H9 (cell line): Measurements from ENCODE around the gene ZNF362. TPM values are rescaled to one million over a fixed set of nuclear protein-coding genes. Genes with fewer than 3 reads are reported as not detected.

Experiments used
- DNase-seq: peaks from one replicate; pipeline ENCODE4 v3.0.0-alpha.2; 2017
- H2AFZ ChIP-seq: one replicate; pipeline ENCODE4 v1.6.1; 2013; ENCODE audit warnings: mild to moderate bottlenecking, low read length, control low read depth, moderate library complexity
- H2AK5ac ChIP-seq: 2 replicates; pipeline ENCODE4 v1.6.1; 2013; ENCODE audit warnings: low read length, control low read depth, mixed read lengths; ENCODE audit not compliant: insufficient read length
- H2BK120ac ChIP-seq: one replicate; pipeline ENCODE4 v1.6.1; 2013; ENCODE audit warnings: low read depth, mild to moderate bottlenecking, low read length, control low read depth, inconsistent platforms; ENCODE audit not compliant: poor library complexity, severe bottlenecking
- H2BK12ac ChIP-seq: 2 replicates; pipeline ENCODE4 v1.6.1; 2013; ENCODE audit warnings: low read length, control low read depth, mixed read lengths, low read depth; ENCODE audit not compliant: insufficient read length
- H2BK15ac ChIP-seq: 2 replicates; pipeline ENCODE4 v1.6.1; 2013; ENCODE audit warnings: low read depth, low read length, control low read depth
- H2BK20ac ChIP-seq: one replicate; pipeline ENCODE4 v1.6.1; 2013; ENCODE audit warnings: low read depth, mild to moderate bottlenecking, low read length, control low read depth, inconsistent platforms; ENCODE audit not compliant: poor library complexity, severe bottlenecking
- H2BK5ac ChIP-seq: 2 replicates; pipeline ENCODE4 v1.6.1; 2013; ENCODE audit warnings: low read length, control low read depth, mixed read lengths; ENCODE audit not compliant: insufficient read length
- H3K14ac ChIP-seq: 2 replicates; pipeline ENCODE4 v1.6.1; 2013; ENCODE audit warnings: low read length, control low read depth; ENCODE audit not compliant: insufficient read depth
- H3K18ac ChIP-seq: 2 replicates; pipeline ENCODE4 v1.6.1; 2013; ENCODE audit warnings: low read depth, mild to moderate bottlenecking, mixed read lengths, low read length, control low read depth; ENCODE audit not compliant: insufficient read length
- H3K23ac ChIP-seq: 2 replicates; pipeline ENCODE4 v1.6.1; 2013; ENCODE audit warnings: low read length, control low read depth, mixed read lengths, low read depth; ENCODE audit not compliant: insufficient read length
- H3K23me2 ChIP-seq: 2 replicates; pipeline ENCODE4 v1.6.1; 2013; ENCODE audit warnings: low read depth, mild to moderate bottlenecking, mixed read lengths, low read length, control low read depth; ENCODE audit not compliant: insufficient read length, poor library complexity, severe bottlenecking
- H3K27ac ChIP-seq: 2 replicates; pipeline ENCODE4 v1.5.1; 2013; ENCODE audit warnings: low read length, control low read depth, mixed read lengths, low read depth; ENCODE audit not compliant: insufficient read length
- H3K27me3 ChIP-seq: 2 replicates; pipeline ENCODE4 v1.6.1; 2013; ENCODE audit warnings: low read length, control low read depth, inconsistent platforms; ENCODE audit not compliant: insufficient read depth
- H3K4ac ChIP-seq: 2 replicates; pipeline ENCODE4 v1.6.1; 2013; ENCODE audit warnings: low read depth, mild to moderate bottlenecking, control low read depth, inconsistent platforms, low read length, moderate library complexity
- H3K4me1 ChIP-seq: 2 replicates; pipeline ENCODE4 v1.6.1; 2013; ENCODE audit warnings: low read length, control low read depth, inconsistent platforms; ENCODE audit not compliant: insufficient read depth
- H3K4me2 ChIP-seq: 2 replicates; pipeline ENCODE4 v1.6.1; 2013; ENCODE audit warnings: low read length, control low read depth, mixed read lengths; ENCODE audit not compliant: insufficient read length, insufficient read depth
- H3K56ac ChIP-seq: 2 replicates; pipeline ENCODE4 v1.6.1; 2013; ENCODE audit warnings: low read depth, mild to moderate bottlenecking, mixed read lengths, low read length, control low read depth; ENCODE audit not compliant: insufficient read length
- H3K79me1 ChIP-seq: 2 replicates; pipeline ENCODE4 v1.6.1; 2013; ENCODE audit warnings: low read depth, mild to moderate bottlenecking, moderate library complexity, low read length, control low read depth, inconsistent platforms; ENCODE audit not compliant: insufficient read depth, poor library complexity, severe bottlenecking
- H3K79me2 ChIP-seq: 2 replicates; pipeline ENCODE4 v1.6.1; 2013; ENCODE audit warnings: low read length, control low read depth, inconsistent platforms; ENCODE audit not compliant: insufficient read depth
- H3K9ac ChIP-seq: 2 replicates; pipeline ENCODE4 v1.6.1; 2013; ENCODE audit warnings: low read length, control low read depth, mixed read lengths; ENCODE audit not compliant: insufficient read length; ENCODE audit errors: extremely low read depth
- H3K9me3 ChIP-seq: one replicate; pipeline ENCODE4 v1.6.1; 2013; ENCODE audit warnings: low read depth, low read length, inconsistent platforms; ENCODE audit not compliant: control insufficient read depth
- H3T11ph ChIP-seq: one replicate; pipeline ENCODE4 v1.6.1; 2013; ENCODE audit warnings: mild to moderate bottlenecking, low read length, control low read depth, inconsistent platforms
- H4K20me1 ChIP-seq: one replicate; pipeline ENCODE4 v1.6.1; 2013; ENCODE audit not compliant: control insufficient read depth, insufficient read length, insufficient read depth
- H4K5ac ChIP-seq: 2 replicates; pipeline ENCODE4 v1.6.1; 2013; ENCODE audit warnings: low read depth, mild to moderate bottlenecking, mixed read lengths, low read length, control low read depth; ENCODE audit not compliant: insufficient read length
- H4K8ac ChIP-seq: replicated peaks from 2 replicates; pipeline ENCODE4 v1.6.1; 2013; ENCODE audit warnings: low read length, control low read depth, mixed read lengths, low read depth; ENCODE audit not compliant: insufficient read length
- H4K91ac ChIP-seq: 2 replicates; pipeline ENCODE4 v1.6.1; 2013; ENCODE audit warnings: low read depth, mild to moderate bottlenecking, moderate library complexity, mixed read lengths, low read length, control low read depth; ENCODE audit not compliant: insufficient read length
- H3K27ac Mint-ChIP-seq, 3 experiments: 2 replicates in 2 of 3; 3 replicates in 1 of 3; pipeline ENCODE4 v1.8.0; 2020 to 2021; ENCODE audit warnings: mixed read lengths in 3 of 3, mild to moderate bottlenecking in 1 of 3, moderate library complexity in 1 of 3
- H3K27me3 Mint-ChIP-seq: 2 replicates; pipeline ENCODE4 v1.8.0; 2021; ENCODE audit warnings: low read depth, mild to moderate bottlenecking, moderate library complexity, mixed read lengths
- H3K36me3 Mint-ChIP-seq, 3 experiments: 2 replicates in 2 of 3; 3 replicates in 1 of 3; pipeline ENCODE4 v1.8.0; 2020 to 2021; ENCODE audit warnings: low read depth in 3 of 3, mixed read lengths in 3 of 3; ENCODE audit not compliant: insufficient read depth in 1 of 3
- H3K4me1 Mint-ChIP-seq, 2 experiments: 2 replicates each; pipeline ENCODE4 v1.8.0; 2020; ENCODE audit warnings: mixed read lengths in 2 of 2
- H3K4me3 Mint-ChIP-seq, 2 experiments: 2 replicates in 1 of 2; 3 replicates in 1 of 2; pipeline ENCODE4 v1.8.0; 2020 to 2021; ENCODE audit warnings: mild to moderate bottlenecking in 2 of 2, mixed read lengths in 2 of 2, moderate library complexity in 1 of 2
- H3K9me3 Mint-ChIP-seq, 2 experiments: 2 replicates in 1 of 2; 3 replicates in 1 of 2; pipeline ENCODE4 v1.8.0; 2020; ENCODE audit warnings: mild to moderate bottlenecking in 2 of 2, mixed read lengths in 2 of 2, moderate library complexity in 1 of 2
- WGBS: extraction: QIAGEN DNeasy Blood & Tissue Kit; methylation state at CpG from one replicate; pipeline ENCODE4 v1.1.7; 2013; ENCODE audit warnings: missing lambda C conversion rate, low lambda C conversion rate, mixed read lengths; ENCODE audit not compliant: insufficient read length; ENCODE audit errors: extremely low coverage; 5-methylcytosine and 5-hydroxymethylcytosine counted together
- total RNA-seq: library from RNA; stranded (reverse); gene quantifications from 2 replicates; pipeline ENCODE4 v1.2.1, GENCODE V29; 2021
- TF ChIP-seq, protein P1 (sequence below): fragments of 200-600 bp; sonication (generic); conservative IDR thresholded peaks from 3 replicates; pipeline ENCODE4 v1.8.0; 2021; ENCODE audit warnings: antibody characterized with exemption, mild to moderate bottlenecking

ZNF362 gene
- total RNA-seq, 1 experiment from 2014 or later: 18.7 TPM

DNA sequence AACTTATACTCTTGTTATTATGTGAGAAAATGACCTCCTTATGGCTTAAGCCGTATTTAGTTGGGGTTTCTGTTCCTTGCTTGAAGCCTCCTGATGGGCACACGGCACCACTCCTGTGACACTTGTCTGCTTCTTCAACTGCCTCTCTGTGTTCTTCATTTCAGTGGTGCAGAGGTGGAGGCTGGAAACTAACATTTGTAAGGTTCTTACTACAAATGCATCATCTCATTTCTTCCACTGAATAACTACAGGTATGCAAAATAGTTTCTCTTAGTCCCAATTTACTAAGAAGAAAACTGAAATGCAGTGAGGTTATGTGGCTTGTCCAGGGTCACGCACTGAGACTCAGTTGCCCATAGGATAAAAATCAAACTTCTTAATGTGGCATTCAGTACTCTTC is 23.6 kb upstream of the ZNF362 start:
- H3K23ac ChIP-seq: no peak overlapping the region
- H3K4me2 ChIP-seq: no peak overlapping the region
- Mint-ChIP-seq H3K4me3 (no peak overlapping the region), H3K36me3 (no peaks in the 10 kb centered on the region), H3K4me1 (peaks cover 16 to 24% of the 10 kb centered on the region in 2 experiments), H3K27ac (no peak overlapping the region), H3K27me3 (peaks cover 9% of the 10 kb centered on the region), H3K9me3 (no peaks in the 10 kb centered on the region)
- H2AFZ ChIP-seq: no peak overlapping the region
- no peak overlapping the region for H3T11ph ChIP-seq
- no peak overlapping the region for H4K8ac ChIP-seq
- H3K4ac ChIP-seq: no peak overlapping the region
- no peak overlapping the region for H2BK15ac ChIP-seq
- no peak overlapping the region for H3K56ac ChIP-seq
- no peaks in the 10 kb centered on the region for H3K79me2 ChIP-seq
- H3K27me3 ChIP-seq: no peaks in the 10 kb centered on the region
- no peak for DNase-seq
- H3K18ac ChIP-seq: no peak overlapping the region
- no peak overlapping the region for H2AK5ac ChIP-seq
- no peaks in the 10 kb centered on the region for H4K20me1 ChIP-seq
- H2BK5ac ChIP-seq: no peak overlapping the region
- H3K4me1 ChIP-seq: peaks cover 2% of the 10 kb centered on the region; the same call in 1 of the 2 replicates
- no peak overlapping the region for H2BK120ac ChIP-seq
- H3K27ac ChIP-seq: no peak overlapping the region
- no peak overlapping the region for H4K5ac ChIP-seq
- H2BK12ac ChIP-seq: no peak overlapping the region
- no peaks in the 10 kb centered on the region for H3K9me3 ChIP-seq
- H3K23me2 ChIP-seq: no peaks in the 10 kb centered on the region
- H2BK20ac ChIP-seq: no peak overlapping the region
- H3K79me1 ChIP-seq: no peaks in the 10 kb centered on the region
- no peak overlapping the region for H3K9ac ChIP-seq
- no peak overlapping the region for H4K91ac ChIP-seq
- TF ChIP-seq, protein P1, sequence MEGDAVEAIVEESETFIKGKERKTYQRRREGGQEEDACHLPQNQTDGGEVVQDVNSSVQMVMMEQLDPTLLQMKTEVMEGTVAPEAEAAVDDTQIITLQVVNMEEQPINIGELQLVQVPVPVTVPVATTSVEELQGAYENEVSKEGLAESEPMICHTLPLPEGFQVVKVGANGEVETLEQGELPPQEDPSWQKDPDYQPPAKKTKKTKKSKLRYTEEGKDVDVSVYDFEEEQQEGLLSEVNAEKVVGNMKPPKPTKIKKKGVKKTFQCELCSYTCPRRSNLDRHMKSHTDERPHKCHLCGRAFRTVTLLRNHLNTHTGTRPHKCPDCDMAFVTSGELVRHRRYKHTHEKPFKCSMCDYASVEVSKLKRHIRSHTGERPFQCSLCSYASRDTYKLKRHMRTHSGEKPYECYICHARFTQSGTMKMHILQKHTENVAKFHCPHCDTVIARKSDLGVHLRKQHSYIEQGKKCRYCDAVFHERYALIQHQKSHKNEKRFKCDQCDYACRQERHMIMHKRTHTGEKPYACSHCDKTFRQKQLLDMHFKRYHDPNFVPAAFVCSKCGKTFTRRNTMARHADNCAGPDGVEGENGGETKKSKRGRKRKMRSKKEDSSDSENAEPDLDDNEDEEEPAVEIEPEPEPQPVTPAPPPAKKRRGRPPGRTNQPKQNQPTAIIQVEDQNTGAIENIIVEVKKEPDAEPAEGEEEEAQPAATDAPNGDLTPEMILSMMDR: no peak
- no CpG with 5 or more reads among the region's 3 CpGs for WGBS
- no peak overlapping the region for H3K14ac ChIP-seq
